Endothelial cell (in vitro differentiated cells): ENCODE data around the gene MFRP. TPM values are rescaled to one million over a fixed set of nuclear protein-coding genes. Genes with fewer than 3 reads are reported as not detected.

Source experiments
- DNase-seq: peaks from one replicate; pipeline ENCODE4 v3.0.0; 2021; ENCODE audit warnings: low spot score
- H3K27ac Mint-ChIP-seq: one replicate; pipeline ENCODE4 v1.8.0; 2021; ENCODE audit warnings: mixed read lengths, inconsistent platforms; ENCODE audit not compliant: unreplicated experiment
- H3K27me3 Mint-ChIP-seq: one replicate; pipeline ENCODE4 v1.8.0; 2021; ENCODE audit warnings: mild to moderate bottlenecking, moderate library complexity, mixed read lengths, inconsistent platforms; ENCODE audit not compliant: unreplicated experiment
- H3K36me3 Mint-ChIP-seq: one replicate; pipeline ENCODE4 v1.8.0; 2021; ENCODE audit warnings: mild to moderate bottlenecking, low read depth, mixed read lengths, inconsistent platforms; ENCODE audit not compliant: unreplicated experiment
- H3K4me1 Mint-ChIP-seq: one replicate; pipeline ENCODE4 v1.8.0; 2021; ENCODE audit warnings: mild to moderate bottlenecking, mixed read lengths, inconsistent platforms; ENCODE audit not compliant: unreplicated experiment
- H3K4me3 Mint-ChIP-seq: one replicate; pipeline ENCODE4 v1.8.0; 2021; ENCODE audit warnings: mild to moderate bottlenecking, mixed read lengths, inconsistent platforms; ENCODE audit not compliant: unreplicated experiment
- H3K9me3 Mint-ChIP-seq: one replicate; pipeline ENCODE4 v1.8.0; 2021; ENCODE audit warnings: mixed read lengths, inconsistent platforms; ENCODE audit not compliant: unreplicated experiment
- CTCF ChIP-seq: fragments of 200-600 bp; sonication (generic); IDR thresholded peaks from one replicate; pipeline ENCODE4 v1.5.0; 2021; ENCODE audit warnings: antibody characterized with exemption; ENCODE audit not compliant: unreplicated experiment
- total RNA-seq: library from RNA; stranded (reverse); fragmentation: NEBNext Ultra II Directional; extraction: Animal tissue kit (Norgen Biotek cat#: 25700); gene quantifications from one replicate; pipeline ENCODE4 v1.2.1, GENCODE V29; 2021; ENCODE audit not compliant: unreplicated experiment

Gene MFRP
- total RNA-seq, 1 donor from 2014 or later = 0.13 TPM

DNA sequence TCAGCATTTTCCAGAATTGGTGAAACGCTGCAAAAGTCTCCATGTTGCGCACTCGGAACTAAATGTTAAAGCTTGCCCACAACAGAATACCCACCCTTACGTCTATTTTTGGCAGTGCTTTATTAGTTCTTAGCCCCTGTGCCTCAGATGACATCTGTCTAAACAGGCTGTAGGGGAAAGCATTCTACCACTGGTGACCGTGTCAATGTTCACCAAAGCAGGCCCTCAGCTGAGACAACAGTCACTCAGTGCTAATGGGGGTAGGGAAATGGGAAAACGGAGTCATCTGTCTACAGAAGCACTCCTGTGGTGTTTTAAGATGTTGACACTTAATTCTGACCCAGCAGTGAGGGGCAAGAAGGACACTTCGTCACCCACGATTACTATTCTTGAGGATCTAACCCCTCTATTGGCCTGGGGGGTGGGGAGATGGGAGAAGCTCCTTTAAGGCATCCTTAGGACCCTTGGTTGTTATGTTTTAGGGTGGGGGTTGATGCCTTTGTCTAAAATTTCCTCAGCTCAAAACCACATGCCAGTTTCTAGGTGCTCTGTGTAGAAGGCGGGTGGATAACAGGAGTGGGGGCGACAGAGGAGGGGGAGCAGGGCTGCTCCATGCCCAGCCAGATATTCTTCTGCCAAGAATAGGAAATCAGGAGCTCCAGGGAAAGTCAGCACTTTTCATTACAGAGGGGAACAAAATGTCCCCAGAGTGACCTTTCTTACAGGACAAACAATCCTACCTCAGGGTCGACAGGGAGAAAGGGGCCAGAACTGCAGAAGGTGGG lies 15.6 kb upstream of the MFRP start:
- DNase-seq = no peak
- Mint-ChIP-seq H3K4me3 (no peak overlapping the region), H3K27ac (no peak overlapping the region), H3K27me3 (peaks cover 18% of the 10 kb centered on the region), H3K36me3 (peaks cover 3% of the 10 kb centered on the region), H3K4me1 (peaks cover 5% of the 10 kb centered on the region), H3K9me3 (no peaks in the 10 kb centered on the region)
- no peak for TF ChIP-seq CTCF

GRCh38 chr11:119361056-119361787 lies 14.7 kb upstream of the MFRP start:
- peaks cover 18% of the 10 kb centered on the region for H3K27me3 Mint-ChIP-seq
- H3K27ac Mint-ChIP-seq = no peak overlapping the region
- H3K9me3 Mint-ChIP-seq = no peaks in the 10 kb centered on the region
- no peak overlapping the region for H3K4me3 Mint-ChIP-seq
- DNase-seq = no peak
- peaks cover 3% of the 10 kb centered on the region for H3K36me3 Mint-ChIP-seq
- TF ChIP-seq CTCF = no peak
- peaks cover 5% of the 10 kb centered on the region for H3K4me1 Mint-ChIP-seq

DNA sequence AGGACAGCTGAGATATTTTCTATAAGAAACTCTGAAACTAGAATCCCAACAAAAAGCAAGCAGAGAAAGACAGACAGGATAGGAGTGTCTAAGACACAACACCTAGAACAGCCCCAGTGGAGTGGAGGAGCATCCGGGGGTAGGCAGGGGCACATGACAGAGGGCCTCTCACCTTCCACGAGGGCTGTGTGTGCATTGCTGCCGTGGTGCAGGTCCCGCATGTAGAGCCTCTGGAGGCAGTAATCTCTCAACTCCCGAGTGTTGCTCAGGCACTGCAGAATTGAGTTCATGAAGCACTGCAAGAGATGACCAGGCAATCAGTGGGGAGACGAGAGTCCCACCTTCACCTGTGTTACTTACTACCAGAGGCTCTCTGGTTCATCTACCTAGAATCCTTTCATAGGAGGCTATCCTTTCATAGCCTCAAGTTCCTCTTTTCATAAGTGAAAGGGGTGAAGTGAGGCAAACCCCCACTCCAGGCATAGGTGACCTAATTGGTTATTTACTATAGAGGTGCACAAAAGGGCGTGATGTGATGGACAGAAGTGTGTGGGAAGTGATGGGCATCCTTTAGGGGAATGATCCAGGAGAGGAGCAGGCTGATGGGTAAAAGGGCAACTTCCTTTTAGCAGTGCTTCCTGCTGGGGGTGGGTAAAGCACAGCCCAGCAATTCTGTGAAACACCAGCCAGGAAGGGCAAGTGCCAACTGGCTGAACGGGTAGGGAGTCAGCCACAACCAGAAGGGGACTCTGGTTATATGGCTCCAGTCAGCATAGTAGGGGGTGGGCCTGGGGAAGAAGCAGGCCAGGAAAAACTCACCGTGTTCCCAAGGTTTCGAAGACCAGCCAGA lies 13.1 kb upstream of the MFRP start:
- peaks cover 13% of the 10 kb centered on the region for H3K4me1 Mint-ChIP-seq
- TF ChIP-seq CTCF = no peak
- H3K27me3 Mint-ChIP-seq = peaks cover 10% of the 10 kb centered on the region
- H3K27ac Mint-ChIP-seq = no peak overlapping the region
- H3K4me3 Mint-ChIP-seq = no peak overlapping the region
- no peaks in the 10 kb centered on the region for H3K9me3 Mint-ChIP-seq
- peaks cover 2% of the 10 kb centered on the region for H3K36me3 Mint-ChIP-seq
- DNase-seq = no peak

- Mint-ChIP-seq H3K4me3 (peak overlapping the region; percentile 76), H3K27ac (no peak overlapping the region), H3K27me3 (peaks cover 5% of the 10 kb centered on the region), H3K4me1 (peaks cover 11% of the 10 kb centered on the region), H3K9me3 (no peaks in the 10 kb centered on the region), H3K36me3 (no peaks in the 10 kb centered on the region)
- TF ChIP-seq CTCF = no peak
- DNase-seq = no peak
Observed at GRCh38 chr11:119357074-119357473, 10.6 kb upstream of the MFRP start.
